CD14-positive monocyte (primary cell): ENCODE measurements around the gene INPP5B. TPM values are rescaled to one million over a fixed set of nuclear protein-coding genes. Genes with fewer than 3 reads are reported as not detected.

ENCODE experiments used
- DNase-seq, 3 donors: peaks; one replicate each; pipeline ENCODE4 v3.0.0-alpha.2; 2011 to 2022
- H2AFZ ChIP-seq: 2 replicates; pipeline ENCODE4 v1.6.0; 2012; ENCODE audit warnings: mild to moderate bottlenecking, low read depth, low read length, inconsistent platforms; ENCODE audit not compliant: insufficient read depth, poor library complexity, severe bottlenecking
- H3K27ac ChIP-seq, 2 donors: 1 replicate in 1 of 2; 2 replicates in 1 of 2; pipeline ENCODE4 v1.5.1; 2012 to 2013; ENCODE audit warnings: low read length in 2 of 2, control low read depth in 1 of 2, inconsistent platforms in 1 of 2, low read depth in 1 of 2, mild to moderate bottlenecking in 1 of 2
- H3K27me3 ChIP-seq, 2 donors: one replicate each; pipeline versions ENCODE4 v1.6.0 to v1.6.1; 2011 to 2013; ENCODE audit warnings: low read length in 2 of 2; ENCODE audit not compliant: control insufficient read depth in 2 of 2, insufficient read depth in 2 of 2
- H3K36me3 ChIP-seq, 2 donors: replicated peaks in 1 of 2; 1 replicate in 1 of 2; 2 replicates in 1 of 2; pipeline versions ENCODE4 v1.5.1 to v1.6.1; 2012 to 2013; ENCODE audit warnings: low read length in 2 of 2, control low read depth in 1 of 2, inconsistent platforms in 1 of 2, mild to moderate bottlenecking in 1 of 2; ENCODE audit not compliant: insufficient read depth in 2 of 2, control insufficient read depth in 1 of 2
- H3K4me1 ChIP-seq, 2 donors: 1 replicate in 1 of 2; 2 replicates in 1 of 2; pipeline versions ENCODE4 v1.5.1 to v1.6.1; 2012 to 2013; ENCODE audit warnings: low read length in 2 of 2, control low read depth in 1 of 2, inconsistent platforms in 1 of 2, mild to moderate bottlenecking in 1 of 2, moderate library complexity in 1 of 2; ENCODE audit not compliant: insufficient read depth in 2 of 2, control insufficient read depth in 1 of 2
- H3K4me2 ChIP-seq: replicated peaks from 2 replicates; pipeline ENCODE3; 2012; ENCODE audit warnings: low read length, moderate library complexity, mild to moderate bottlenecking; ENCODE audit not compliant: poor library complexity, severe bottlenecking; ENCODE audit errors: extremely low read depth
- H3K4me3 ChIP-seq, 3 experiments: fragments of 200-600 bp in 1 of 3; sonication (generic) in 1 of 3; replicated peaks in 1 of 3; 1 replicate in 2 of 3; 2 replicates in 1 of 3; pipeline ENCODE4 v1.5.1; 2011 to 2013; ENCODE audit warnings: low read length in 3 of 3, mild to moderate bottlenecking in 3 of 3, control low read depth in 2 of 3, low read depth in 2 of 3, inconsistent platforms in 1 of 3, moderate library complexity in 1 of 3
- H3K79me2 ChIP-seq: 2 replicates; pipeline ENCODE4 v1.6.0; 2012; ENCODE audit warnings: mild to moderate bottlenecking, control low read depth, inconsistent platforms, low read length, moderate library complexity; ENCODE audit not compliant: insufficient read depth
- H3K9ac ChIP-seq: 2 replicates; pipeline ENCODE4 v1.6.0; 2017; ENCODE audit warnings: low read length, mild to moderate bottlenecking; ENCODE audit not compliant: insufficient read depth, poor library complexity, severe bottlenecking
- H3K9me3 ChIP-seq, 2 donors: replicated peaks in 1 of 2; 1 replicate in 1 of 2; 2 replicates in 1 of 2; pipeline versions ENCODE4 v1.5.1 to v1.6.1; 2012 to 2013; ENCODE audit warnings: low read length in 2 of 2, control low read depth in 1 of 2; ENCODE audit not compliant: control insufficient read depth in 1 of 2, insufficient read depth in 1 of 2
- H4K20me1 ChIP-seq: 2 replicates; pipeline ENCODE4 v1.6.0; 2012; ENCODE audit warnings: mild to moderate bottlenecking, low read length, control low read depth, moderate library complexity; ENCODE audit not compliant: insufficient read depth
- H3K27ac Mint-ChIP-seq, 7 donors: one replicate each; pipeline ENCODE4 v1.8.0; 2020; ENCODE audit warnings: mild to moderate bottlenecking in 7 of 7, mixed read lengths in 7 of 7, moderate library complexity in 6 of 7, inconsistent platforms in 2 of 7
- H3K27me3 Mint-ChIP-seq, 3 donors: one replicate each; pipeline ENCODE4 v1.8.0; 2021 to 2022; ENCODE audit warnings: low read depth in 3 of 3, mild to moderate bottlenecking in 3 of 3, mixed read lengths in 3 of 3, moderate library complexity in 3 of 3, inconsistent platforms in 1 of 3
- H3K36me3 Mint-ChIP-seq, 2 donors: one replicate each; pipeline ENCODE4 v1.8.0; 2020; ENCODE audit warnings: mixed read lengths in 2 of 2, inconsistent platforms in 1 of 2, mild to moderate bottlenecking in 1 of 2
- H3K4me1 Mint-ChIP-seq: one replicate; pipeline ENCODE4 v1.8.0; 2020; ENCODE audit warnings: mild to moderate bottlenecking, mixed read lengths
- H3K4me3 Mint-ChIP-seq, 2 donors: one replicate each; pipeline ENCODE4 v1.8.0; 2020; ENCODE audit warnings: mild to moderate bottlenecking in 2 of 2, mixed read lengths in 2 of 2, moderate library complexity in 1 of 2
- H3K9me3 Mint-ChIP-seq, 7 donors: one replicate each; pipeline ENCODE4 v1.8.0; 2020 to 2022; ENCODE audit warnings: mixed read lengths in 7 of 7, mild to moderate bottlenecking in 6 of 7, moderate library complexity in 6 of 7, inconsistent platforms in 2 of 7
- WGBS: methylation state at CpG from one replicate; pipeline ENCODE4 v1.1.5; 2013; ENCODE audit warnings: missing lambda C conversion rate; ENCODE audit not compliant: insufficient coverage; 5-methylcytosine and 5-hydroxymethylcytosine counted together
- intact Hi-C, 2 donors: fragments of 100-400 bp; cut with micrococcal nuclease; formaldehyde crosslinking; loops; one replicate each; pipeline versions ENCODE4 v1.15.0 to v1.15.1; 2023
- polyA plus RNA-seq, 3 donors: library from polyadenylated mRNA; depleted of rRNA in 1 of 3; unstranded in 2 of 3; stranded (reverse) in 1 of 3; fragments of 300-500 nt in 2 of 3; fragments of >200 nt in 1 of 3; fragmentation: Illumina TruSeq in 2 of 3; gene quantifications; 1 replicate in 2 of 3; 2 replicates in 1 of 3; pipeline ENCODE4 v1.2.3, GENCODE V29; 2012 to 2021
- TF ChIP-seq, protein P1 (sequence below): fragments of 200-600 bp; IDR thresholded peaks from one replicate; pipeline ENCODE4 v1.8.0; 2022; ENCODE audit warnings: antibody characterized with exemption, mild to moderate bottlenecking

Gene INPP5B
- polyA plus RNA-seq, 3 donors, result 3.0 to 13.1 (median 5.8) TPM

DNA sequence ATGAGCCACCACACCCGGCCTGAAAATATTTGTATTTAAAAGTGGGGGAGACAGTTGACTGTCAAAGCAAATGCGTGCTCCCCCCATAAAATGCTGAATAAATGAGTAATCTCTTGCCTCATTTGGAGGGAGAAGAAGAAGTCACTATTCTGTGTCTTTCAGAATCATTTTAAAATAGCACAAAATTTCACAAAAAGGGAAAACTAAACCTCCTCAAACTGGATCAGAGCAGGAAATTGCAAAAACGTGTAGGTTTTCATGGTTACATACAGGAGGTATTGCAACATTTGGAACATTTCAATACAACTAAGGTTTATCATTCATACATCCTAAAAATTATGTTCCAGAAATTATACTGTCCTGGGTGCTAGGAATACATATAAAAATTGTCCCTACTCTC lies 101.1 kb downstream of the INPP5B start:
- peak overlapping the region; percentile 54 to 75 for H3K4me3 Mint-ChIP-seq

DNA sequence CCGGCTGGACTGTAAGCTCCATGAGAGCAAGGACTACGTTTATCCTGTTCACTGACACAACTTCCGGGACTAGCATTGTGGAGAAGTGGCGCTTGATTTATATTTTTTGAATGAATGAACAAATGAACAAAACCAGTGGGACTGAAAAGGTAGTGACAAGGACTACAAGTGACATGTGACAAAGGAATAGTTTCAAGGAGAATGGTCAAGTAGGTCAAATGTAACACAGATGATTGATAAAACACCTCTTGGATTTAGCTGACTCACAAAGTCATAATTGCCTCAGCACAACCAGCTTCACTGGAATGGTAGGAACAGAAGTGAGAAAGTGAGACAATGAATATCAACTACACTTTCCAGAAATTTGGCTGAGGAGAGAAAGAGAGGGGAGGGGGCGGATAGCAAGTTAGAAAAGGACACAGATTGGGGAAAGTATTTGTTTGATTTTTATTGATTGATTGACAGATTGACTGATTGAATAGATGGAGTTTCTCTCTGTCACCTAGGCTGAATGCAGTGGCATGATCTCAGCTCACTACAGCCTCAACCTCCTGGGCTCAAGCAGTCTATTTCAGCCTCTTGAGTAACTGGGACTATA lies 101.7 kb downstream of the INPP5B start:
- H3K79me2 ChIP-seq, result peaks cover 98% of the 10 kb centered on the region
- H4K20me1 ChIP-seq, result peaks cover 24% of the 10 kb centered on the region
- peaks cover 42 to 60% of the 10 kb centered on the region in 2 donors for H3K36me3 Mint-ChIP-seq
- no peaks in the 10 kb centered on the region for H3K9me3 ChIP-seq
- H3K4me1 ChIP-seq, result peaks cover 80% of the 10 kb centered on the region in 2 donors
- peaks cover 15 to 35% of the 10 kb centered on the region in 2 donors for H3K36me3 ChIP-seq
- peak overlapping the region in 2 of 3 experiments; percentile 2 to 61 for H3K4me3 ChIP-seq
- WGBS, result 74% methylated on average over 4 of the region's 5 CpGs
- peak overlapping the region; percentile 65 for H3K4me2 ChIP-seq
- H3K27me3 Mint-ChIP-seq, result no peaks in the 10 kb centered on the region
- peak overlapping the region; percentile 52 to 75 for H3K4me3 Mint-ChIP-seq
- peak overlapping the region; percentile 39 for H3K9ac ChIP-seq
- peak overlapping the region; percentile 91 for H3K27ac ChIP-seq
- intact Hi-C loops, result no loop called here
- DNase-seq, result peak in 1 of 3 donors; percentile 64
- no peak overlapping the region for H2AFZ ChIP-seq
- H3K4me1 Mint-ChIP-seq, result peaks cover 18% of the 10 kb centered on the region
- no peaks in the 10 kb centered on the region for H3K9me3 Mint-ChIP-seq
- H3K27me3 ChIP-seq, result no peaks in the 10 kb centered on the region
- TF ChIP-seq, protein P1, sequence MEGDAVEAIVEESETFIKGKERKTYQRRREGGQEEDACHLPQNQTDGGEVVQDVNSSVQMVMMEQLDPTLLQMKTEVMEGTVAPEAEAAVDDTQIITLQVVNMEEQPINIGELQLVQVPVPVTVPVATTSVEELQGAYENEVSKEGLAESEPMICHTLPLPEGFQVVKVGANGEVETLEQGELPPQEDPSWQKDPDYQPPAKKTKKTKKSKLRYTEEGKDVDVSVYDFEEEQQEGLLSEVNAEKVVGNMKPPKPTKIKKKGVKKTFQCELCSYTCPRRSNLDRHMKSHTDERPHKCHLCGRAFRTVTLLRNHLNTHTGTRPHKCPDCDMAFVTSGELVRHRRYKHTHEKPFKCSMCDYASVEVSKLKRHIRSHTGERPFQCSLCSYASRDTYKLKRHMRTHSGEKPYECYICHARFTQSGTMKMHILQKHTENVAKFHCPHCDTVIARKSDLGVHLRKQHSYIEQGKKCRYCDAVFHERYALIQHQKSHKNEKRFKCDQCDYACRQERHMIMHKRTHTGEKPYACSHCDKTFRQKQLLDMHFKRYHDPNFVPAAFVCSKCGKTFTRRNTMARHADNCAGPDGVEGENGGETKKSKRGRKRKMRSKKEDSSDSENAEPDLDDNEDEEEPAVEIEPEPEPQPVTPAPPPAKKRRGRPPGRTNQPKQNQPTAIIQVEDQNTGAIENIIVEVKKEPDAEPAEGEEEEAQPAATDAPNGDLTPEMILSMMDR, result no peak
- peak overlapping the region in 6 of 7 donors; percentile 92 to 98 (median 94) for H3K27ac Mint-ChIP-seq

More for the DNA sequence above, 101.1 kb downstream of the INPP5B start:
- H3K4me2 ChIP-seq, result peak overlapping the region; percentile 65
- H4K20me1 ChIP-seq, result peaks cover 20% of the 10 kb centered on the region
- no peaks in the 10 kb centered on the region for H3K9me3 ChIP-seq
- H3K27me3 ChIP-seq, result no peaks in the 10 kb centered on the region
- intact Hi-C loops, result no loop called here
- Mint-ChIP-seq H3K4me1 (peaks cover 18% of the 10 kb centered on the region), H3K36me3 (peaks cover 36 to 53% of the 10 kb centered on the region in 2 donors), H3K27me3 (no peaks in the 10 kb centered on the region), H3K9me3 (no peaks in the 10 kb centered on the region), H3K27ac (peak overlapping the region in 6 of 7 donors; percentile 92 to 98 (median 94))
- H3K79me2 ChIP-seq, result peaks cover 98% of the 10 kb centered on the region
- H2AFZ ChIP-seq, result no peak overlapping the region
- H3K9ac ChIP-seq, result peak overlapping the region; percentile 39
- DNase-seq, result peak; percentile 39 to 91 (median 83)
- H3K4me1 ChIP-seq, result peaks cover 87% of the 10 kb centered on the region in 2 donors
- peaks cover 10 to 29% of the 10 kb centered on the region in 2 donors for H3K36me3 ChIP-seq
- no CpG with 5 or more reads among the region's 3 CpGs for WGBS
- TF ChIP-seq, protein P1, result no peak
- peak overlapping the region; percentile 91 for H3K27ac ChIP-seq
- H3K4me3 ChIP-seq, result peak overlapping the region in 2 of 3 experiments; percentile 2 to 61
